HG03558 (cell line): Measurements from ENCODE around the gene SH3D21.

Source experiments
- ATAC-seq: cut with Tn5 transposase; IDR thresholded peaks from one replicate; pipeline ENCODE4 v1.9.1; 2021; ENCODE audit warnings: moderate number of reproducible peaks; ENCODE audit not compliant: unreplicated experiment; ENCODE audit errors: extremely low read depth

The SH3D21 gene

GRCh38 chr1:36301220-36301619 lies 4.9 kb upstream of the SH3D21 start:
- ATAC-seq, result no peak

GRCh38 chr1:36303244-36303643 lies 2.9 kb upstream of the SH3D21 start:
- no peak for ATAC-seq

DNA sequence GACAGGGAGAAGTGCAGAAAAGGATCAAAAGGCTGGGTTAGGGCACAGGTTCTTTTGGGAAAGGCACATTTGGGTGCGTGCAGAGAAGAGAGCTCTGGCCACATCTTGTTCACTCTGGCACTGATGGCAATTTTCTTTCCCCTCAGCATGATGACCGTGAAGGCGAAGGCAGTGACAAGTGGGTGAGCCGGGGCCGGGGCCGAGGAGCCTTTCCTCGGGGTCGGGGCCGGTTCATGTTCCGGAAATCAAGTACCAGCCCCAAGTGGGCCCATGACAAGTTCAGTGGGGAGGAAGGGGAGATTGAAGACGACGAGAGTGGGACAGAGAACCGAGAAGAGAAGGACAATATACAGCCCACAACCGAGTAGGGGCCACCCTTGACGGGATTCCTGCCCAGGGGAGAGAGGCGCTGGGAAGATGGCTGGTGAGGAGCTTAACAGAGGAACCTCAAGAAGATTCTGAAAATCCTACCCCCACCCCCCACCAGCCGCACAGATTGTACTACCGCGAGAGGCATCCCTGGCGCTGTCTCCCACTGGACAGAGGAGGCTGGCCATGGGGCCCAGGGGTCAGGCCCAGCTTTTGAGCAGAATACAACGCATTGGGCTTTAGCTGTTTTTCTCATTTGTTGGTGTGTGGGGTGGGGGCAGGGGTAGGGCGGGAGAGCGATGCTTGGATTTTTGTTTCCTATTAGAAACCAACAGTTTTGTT lies 2.4 kb upstream of the SH3D21 start:
- ATAC-seq, result no peak

DNA sequence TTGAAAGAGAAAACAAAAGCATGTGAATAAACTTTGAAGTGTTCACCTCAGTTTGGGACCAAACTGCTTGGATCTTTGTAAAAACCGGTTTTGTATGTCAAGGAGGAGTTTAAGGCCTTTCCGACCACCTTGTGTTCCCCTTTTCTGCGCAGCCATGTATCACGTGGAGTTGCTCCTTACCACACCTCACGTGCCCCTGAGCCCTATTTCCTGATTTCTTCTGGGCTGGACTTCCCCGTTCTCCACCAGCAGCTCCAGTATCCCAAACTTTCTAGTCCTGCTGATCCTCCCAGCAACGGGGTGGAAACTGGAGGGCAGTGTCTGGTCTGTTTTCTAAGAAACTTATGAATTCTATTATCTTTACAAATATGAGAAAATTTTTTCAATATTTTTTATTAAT lies 1.6 kb upstream of the SH3D21 start:
- no peak for ATAC-seq

DNA sequence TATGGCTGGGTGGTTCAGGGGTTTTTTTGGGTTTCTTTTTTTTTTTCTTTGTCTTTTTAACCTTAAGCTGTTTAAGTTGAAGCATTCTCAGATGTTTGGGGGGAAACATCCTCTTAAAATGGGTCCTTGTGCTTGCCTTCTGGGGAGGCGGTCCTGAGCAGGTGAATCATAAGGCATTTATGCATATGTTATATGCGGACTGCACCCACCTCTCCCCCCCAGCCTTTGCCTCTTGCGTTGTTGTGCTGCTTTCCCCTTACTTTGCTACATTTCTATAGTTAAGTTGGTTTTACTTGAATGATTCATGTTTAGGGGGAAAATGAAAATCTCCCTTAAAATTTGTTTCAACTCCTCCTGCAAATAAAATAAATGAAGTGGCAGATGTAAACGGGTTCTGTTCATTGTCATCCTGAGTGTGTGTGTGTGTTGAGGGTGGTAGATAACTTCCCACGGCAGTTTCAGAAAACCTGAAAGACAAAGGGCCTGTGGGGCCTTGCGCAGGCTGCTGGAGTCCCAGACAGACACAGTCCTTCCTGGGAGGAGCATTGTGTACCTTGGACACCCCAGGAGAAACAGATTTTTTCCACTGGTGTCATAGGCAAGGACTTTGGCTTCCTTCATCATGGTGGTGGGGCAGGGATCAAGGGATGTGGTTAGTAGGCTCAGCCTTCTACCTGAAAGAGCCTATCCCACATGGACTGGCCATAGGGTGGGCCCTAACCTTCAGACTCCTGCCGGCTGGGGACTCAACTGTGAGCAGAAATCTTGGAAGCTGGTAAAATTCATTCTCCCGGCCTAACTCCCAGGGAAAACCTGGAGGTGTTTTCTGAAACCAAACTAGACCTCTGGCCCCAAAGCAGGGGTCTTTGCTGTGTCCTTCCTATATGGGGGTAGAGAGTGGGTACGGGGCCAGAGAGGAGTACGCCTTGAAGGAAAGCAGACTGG lies 926 bp upstream of the SH3D21 start:
- no peak for ATAC-seq

- no peak for ATAC-seq
These were observed 306 bp upstream of the SH3D21 start for GRCh38 chr1:36305915-36306209.

DNA sequence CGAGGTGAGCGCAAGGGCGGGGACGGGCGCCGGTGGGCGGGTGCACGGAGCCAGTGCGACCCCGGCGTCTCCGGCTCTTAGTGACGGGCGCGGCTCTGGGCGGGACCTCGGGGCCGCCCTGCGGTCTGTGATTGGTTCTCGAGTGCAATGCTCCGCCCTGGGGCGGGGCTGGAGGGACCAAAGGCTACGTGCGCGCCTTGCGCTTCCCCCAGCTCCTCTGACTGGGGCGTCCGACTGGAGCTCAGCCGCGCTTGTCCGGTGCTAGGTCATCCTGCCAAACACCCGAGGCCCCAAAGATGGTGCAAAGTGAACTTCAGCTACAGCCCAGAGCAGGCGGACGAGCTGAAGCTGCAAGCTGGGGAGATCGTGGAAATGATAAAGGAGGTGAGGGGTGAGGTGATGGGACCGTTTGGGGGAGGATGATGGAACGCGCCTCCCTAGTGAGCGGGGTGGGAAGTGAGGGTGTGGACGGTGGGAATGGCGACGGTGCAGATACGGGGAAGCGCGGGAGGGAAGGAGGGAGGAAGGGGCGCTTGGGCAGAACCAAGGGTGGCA lies 811 bp downstream of the SH3D21 start:
- peak; percentile 94 for ATAC-seq

GRCh38 chr1:36307601-36308330 lies 1.6 kb downstream of the SH3D21 start:
- no peak for ATAC-seq

DNA sequence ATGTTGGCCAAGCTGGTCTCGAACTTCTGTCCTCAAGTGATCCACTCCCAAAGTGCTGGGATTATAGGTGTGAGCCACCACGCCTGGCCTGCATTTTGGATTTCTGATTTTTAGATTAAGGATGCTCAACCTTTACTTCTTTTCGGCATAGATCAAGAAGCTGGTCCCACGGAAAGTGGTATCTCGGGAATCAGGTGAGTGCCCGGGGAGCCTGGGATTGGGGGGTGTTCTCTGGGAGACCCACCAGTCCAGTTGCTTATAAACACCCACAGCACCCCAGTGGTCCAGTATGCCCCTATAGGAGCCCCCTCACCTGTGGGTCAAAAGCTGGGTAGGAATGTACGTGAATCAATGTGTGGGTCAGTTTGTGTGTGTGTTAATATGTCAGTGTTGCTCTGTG lies 3.2 kb downstream of the SH3D21 start:
- ATAC-seq, result no peak

- ATAC-seq, result no peak
These were observed 14.2 kb downstream of the SH3D21 start for GRCh38 chr1:36320291-36320761.

DNA sequence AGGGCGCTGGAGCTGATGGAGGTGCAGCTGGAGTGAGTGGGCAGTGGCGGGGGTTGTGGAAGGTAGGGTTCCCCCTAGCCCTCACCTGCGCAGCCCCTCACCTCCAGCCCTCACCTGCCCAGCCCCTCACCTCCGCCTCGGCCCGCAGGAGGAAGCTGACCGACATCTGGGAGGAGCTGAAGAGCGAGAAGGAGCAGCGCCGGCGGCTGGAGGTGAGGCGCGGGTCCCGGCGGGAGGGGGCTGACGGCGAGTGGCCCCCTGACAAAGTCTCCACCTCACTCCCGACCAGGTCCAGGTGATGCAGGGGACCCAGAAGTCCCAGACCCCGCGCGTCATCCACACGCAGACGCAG lies 14.6 kb downstream of the SH3D21 start:
- no peak for ATAC-seq

GRCh38 chr1:36321119-36321951 lies 15.2 kb downstream of the SH3D21 start:
- ATAC-seq, result no peak

DNA sequence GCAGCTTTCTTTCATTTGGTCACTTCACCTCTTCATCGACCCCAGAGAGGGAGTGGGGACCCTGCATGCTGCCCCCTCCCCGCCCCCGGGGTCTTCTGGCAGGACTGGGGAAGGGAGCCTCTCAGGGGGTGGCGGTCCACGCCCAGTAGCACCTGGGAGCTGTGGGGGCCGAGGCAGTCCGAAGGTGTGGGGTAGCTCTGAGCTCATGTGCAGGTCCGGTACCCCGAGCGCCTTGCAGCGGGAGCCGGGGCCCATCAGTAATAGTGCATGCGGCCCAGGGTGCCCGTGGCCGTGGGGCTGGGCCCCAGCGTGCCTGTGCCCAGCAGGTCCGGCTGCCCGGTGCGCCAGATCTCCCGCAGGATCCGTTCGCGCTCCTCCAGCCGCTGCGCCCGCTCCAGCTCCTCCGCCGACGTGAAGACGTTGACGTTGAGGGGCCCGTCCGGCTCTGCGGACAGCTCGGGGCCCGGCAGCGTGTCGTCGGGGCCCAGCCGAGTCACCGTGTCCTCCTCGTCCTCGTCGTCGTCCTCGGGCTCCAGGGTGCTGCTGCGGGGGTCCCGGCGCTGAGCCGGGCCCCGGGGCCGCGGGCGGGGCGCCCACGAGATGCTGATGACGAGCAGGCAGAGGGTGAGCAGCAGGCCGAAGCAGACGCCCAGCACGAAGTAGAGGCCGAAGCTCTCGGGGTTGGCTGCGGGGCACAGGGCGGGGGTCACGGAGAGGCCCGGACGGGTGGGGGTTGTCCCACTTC lies 16.0 kb downstream of the SH3D21 start:
- ATAC-seq, result no peak

DNA sequence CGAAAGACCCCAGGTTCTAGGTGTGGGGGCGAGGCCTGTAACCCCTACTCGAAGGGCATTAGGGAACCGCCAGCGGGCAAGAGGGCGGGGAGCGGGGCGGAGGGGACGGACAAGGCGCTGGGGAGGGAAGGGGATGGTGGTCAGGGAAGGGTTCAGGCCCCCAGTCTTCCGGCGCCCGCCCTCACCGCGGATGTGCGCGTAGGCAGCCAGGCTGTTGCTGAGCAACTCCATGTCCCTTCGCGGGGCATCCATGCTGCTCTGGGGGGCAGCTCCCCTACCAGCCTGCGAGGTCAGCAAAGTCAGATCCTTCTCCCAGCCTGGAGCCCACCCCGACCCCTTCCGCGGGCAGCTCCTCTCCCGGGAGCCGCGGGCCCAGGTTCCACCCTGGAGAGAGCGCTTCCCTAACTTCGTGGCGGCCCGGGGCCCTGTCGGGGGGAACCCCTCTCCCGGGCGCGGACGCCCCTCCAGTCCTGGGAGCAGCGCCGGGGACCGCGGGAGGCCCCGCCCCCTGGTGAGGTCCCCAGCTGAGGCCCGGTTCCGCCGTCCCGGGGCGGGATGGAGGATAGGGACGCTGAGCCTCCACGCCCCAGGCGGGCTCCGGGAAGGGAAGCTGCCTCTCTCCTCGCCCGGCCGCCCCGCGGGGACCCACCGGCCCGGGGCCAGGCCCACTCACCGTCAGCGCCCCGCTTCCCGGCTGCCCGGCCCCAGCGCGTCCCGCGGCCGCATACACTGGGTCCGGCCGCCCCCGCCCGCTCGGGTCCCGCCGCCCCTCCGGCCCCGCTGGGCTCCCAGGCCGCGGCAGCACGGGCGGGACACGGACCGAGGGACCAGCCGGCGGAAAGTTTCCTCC lies 16.8 kb downstream of the SH3D21 start:
- ATAC-seq, result no peak

- no peak for ATAC-seq
These were observed 17.6 kb downstream of the SH3D21 start, which contains the start of gene EVA1B for GRCh38 chr1:36323636-36324352. TSS of gene EVA1B (minus strand) at chr1:36323645. CDS start at chr1:36323037, 608 bp downstream.

DNA sequence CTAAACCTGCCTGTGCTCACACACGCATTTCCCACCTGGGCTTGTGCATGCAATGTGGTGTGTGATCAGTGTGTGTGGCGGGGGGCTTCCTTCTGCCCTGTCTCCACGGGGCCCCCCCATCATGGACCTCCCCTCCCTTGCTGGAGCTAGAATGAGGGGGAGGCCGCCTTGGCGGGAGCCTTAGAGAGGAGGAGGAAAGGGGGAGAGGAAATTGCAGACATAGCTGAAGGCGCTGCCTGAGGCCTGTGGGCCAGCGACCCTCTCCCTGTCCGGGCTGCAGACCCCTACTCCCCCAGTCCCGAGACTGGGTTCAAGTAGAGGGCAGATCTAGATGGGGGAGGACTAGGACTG lies 18.2 kb downstream of the SH3D21 start:
- ATAC-seq, result no peak

DNA sequence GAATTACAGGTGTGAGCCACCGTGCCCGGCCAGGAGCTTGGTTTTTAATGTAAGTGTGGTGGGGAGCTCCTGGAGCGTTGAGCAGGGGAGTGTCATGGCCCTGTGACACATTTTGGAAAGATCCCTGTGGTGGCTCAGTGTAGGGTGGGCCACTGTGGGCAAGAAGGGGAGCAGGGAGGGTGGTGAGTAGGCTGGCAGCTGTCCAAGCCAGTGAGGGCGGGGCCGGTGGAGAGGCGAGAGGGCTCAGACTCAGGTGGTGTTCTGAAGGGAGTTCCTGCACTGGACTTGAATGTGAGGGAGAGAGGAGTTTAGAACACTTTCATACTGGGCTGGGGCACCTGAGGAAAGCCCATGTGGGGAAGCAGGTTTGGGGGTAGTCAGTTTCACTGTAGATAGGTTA lies 20.3 kb downstream of the SH3D21 start:
- ATAC-seq, result no peak
